GM23338 (cell line): ENCODE data around the gene MSL3B.

ENCODE experiments used
- CTCF ChIP-seq, 2 experiments: fragments of 200-600 bp in 1 of 2; sonication (generic) in 1 of 2; conservative IDR thresholded peaks; 2 replicates each; pipeline versions ENCODE4 v1.5.1 to v1.6.1; 2016 to 2017; ENCODE audit warnings: antibody characterized with exemption in 2 of 2, low read depth in 2 of 2, mild to moderate bottlenecking in 2 of 2, moderate library complexity in 1 of 2
- POLR2AphosphoS5 ChIP-seq: IDR thresholded peaks from 2 replicates; pipeline ENCODE4 v1.6.1; 2016; ENCODE audit warnings: antibody characterized with exemption, low read depth
- ZNF114 ChIP-seq: fragments of 250-450 bp; sonication (Bioruptor Pico); IDR thresholded peaks from 2 replicates; pipeline ENCODE4 v1.5.0; 2020; ENCODE audit warnings: mild to moderate bottlenecking, moderate library complexity

GRCh38 chr2:233817361-233817911 lies 50.8 kb downstream of the MSL3B start:
- TF ChIP-seq ZNF114 (CRISPR knock-in tag) = no peak
- no peak for TF ChIP-seq CTCF (conservative IDR thresholded peaks at IDR 0.05; ENCODE audit: low read depth in 2 of 2)
- no peak for TF ChIP-seq POLR2AphosphoS5
